Activated T-cell treated with anti-CD3 and anti-CD28 coated beads for 1 hour (primary cell): ENCODE data around the gene ANAPC2.

ENCODE experiments used
- DNase-seq: peaks from one replicate; pipeline ENCODE4 v3.0.0-alpha.2; 2020; ENCODE audit warnings: low read depth

Gene ANAPC2

GRCh38 chr9:137188490-137189296 is at the start of gene ANAPC2, which contains the start of gene SSNA1:
TSS of gene ANAPC2 (minus strand) at chr9:137188560. CDS start at chr9:137188532, 28 bp downstream.
TSS of gene SSNA1 (plus strand) at chr9:137188676. CDS start at chr9:137188727, 51 bp downstream.
- peak; percentile 93 for DNase-seq

- no peak for DNase-seq
These were observed 48.6 kb upstream of the ANAPC2 start for GRCh38 chr9:137236936-137237421.

GRCh38 chr9:137236238-137236935 is 48.0 kb upstream of the ANAPC2 start:
- peak; percentile 90 for DNase-seq

- no peak for DNase-seq
These were observed 47.3 kb upstream of the ANAPC2 start for GRCh38 chr9:137235424-137236237.

GRCh38 chr9:137234758-137235423 is 46.5 kb upstream of the ANAPC2 start:
- no peak for DNase-seq

- no peak for DNase-seq
These were observed 45.8 kb upstream of the ANAPC2 start for GRCh38 chr9:137234055-137234697.

GRCh38 chr9:137233143-137233980 is 45.0 kb upstream of the ANAPC2 start:
- DNase-seq: no peak

GRCh38 chr9:137232510-137232909 is 44.1 kb upstream of the ANAPC2 start:
- DNase-seq: no peak

GRCh38 chr9:137232101-137232500 is 43.7 kb upstream of the ANAPC2 start:
- no peak for DNase-seq

GRCh38 chr9:137231372-137232039 is 43.1 kb upstream of the ANAPC2 start:
- DNase-seq: no peak

GRCh38 chr9:137230705-137231371 is 42.5 kb upstream of the ANAPC2 start, which contains the start of gene SLC34A3:
TSS of gene SLC34A3 (plus strand) at chr9:137230901. CDS start at chr9:137231703, 802 bp downstream.
- no peak for DNase-seq

GRCh38 chr9:137229903-137230704 is 41.7 kb upstream of the ANAPC2 start:
- DNase-seq: no peak

- no peak for DNase-seq
These were observed 40.9 kb upstream of the ANAPC2 start for GRCh38 chr9:137228968-137229896.

GRCh38 chr9:137228506-137228967 is 40.2 kb upstream of the ANAPC2 start:
- no peak for DNase-seq

- DNase-seq: no peak
These were observed 39.6 kb upstream of the ANAPC2 start for GRCh38 chr9:137227853-137228505.
